NB4 (cell line): Measurements from ENCODE around the gene ETV6.

Source experiments
- DNase-seq: peaks from one replicate; pipeline ENCODE4 v3.0.0; 2010; ENCODE audit warnings: low read depth
- H3K4me3 ChIP-seq: one replicate; pipeline ENCODE4 v1.5.1; 2011; ENCODE audit warnings: mild to moderate bottlenecking, low read depth, low read length, moderate library complexity
- CTCF ChIP-seq: IDR thresholded peaks from one replicate; pipeline ENCODE4 v1.5.1; 2012; ENCODE audit warnings: low read depth, low read length
- MAX ChIP-seq: IDR thresholded peaks from 2 replicates; pipeline ENCODE4 v1.6.1; 2011; ENCODE audit warnings: low read depth, low read length
- MYC ChIP-seq: IDR thresholded peaks from 2 replicates; pipeline ENCODE4 v1.6.1; 2011; ENCODE audit warnings: low read depth, low read length
- POLR2A ChIP-seq: IDR thresholded peaks from 2 replicates; pipeline ENCODE4 v1.6.1; 2011; ENCODE audit warnings: mild to moderate bottlenecking; ENCODE audit not compliant: insufficient read length; ENCODE audit errors: extremely low read depth

The ETV6 gene

GRCh38 chr12:11865824-11866223, 216.3 kb downstream of the ETV6 start:
- no peak overlapping the region for H3K4me3 ChIP-seq
- DNase-seq = no peak
- no peak for TF ChIP-seq CTCF
- TF ChIP-seq MYC = no peak
- TF ChIP-seq POLR2A = no peak
- no peak for TF ChIP-seq MAX

GRCh38 chr12:11868027-11868426, 218.6 kb downstream of the ETV6 start:
- no peak overlapping the region for H3K4me3 ChIP-seq
- no peak for DNase-seq
- TF ChIP-seq POLR2A = no peak

- H3K4me3 ChIP-seq = no peak overlapping the region
- DNase-seq = no peak
- no peak for TF ChIP-seq POLR2A
- no peak for TF ChIP-seq CTCF
- TF ChIP-seq MAX = no peak
- TF ChIP-seq MYC = no peak
Measured at GRCh38 chr12:11869406-11869805, 219.9 kb downstream of the ETV6 start.

GRCh38 chr12:11870041-11870451, 220.6 kb downstream of the ETV6 start:
- DNase-seq = no peak
- TF ChIP-seq POLR2A = no peak
- TF ChIP-seq MYC = no peak
- TF ChIP-seq MAX = no peak
- TF ChIP-seq CTCF = no peak
- H3K4me3 ChIP-seq = no peak overlapping the region

- no peak for DNase-seq
- TF ChIP-seq CTCF (no peak), POLR2A (no peak), MYC (no peak), MAX (no peak)
- no peak overlapping the region for H3K4me3 ChIP-seq
Measured at GRCh38 chr12:11872055-11872454, 222.6 kb downstream of the ETV6 start.

GRCh38 chr12:11875414-11875935, 226.0 kb downstream of the ETV6 start:
- H3K4me3 ChIP-seq = no peak overlapping the region
- no peak for DNase-seq
- TF ChIP-seq CTCF = no peak
- TF ChIP-seq MAX = no peak
- TF ChIP-seq POLR2A = no peak
- no peak for TF ChIP-seq MYC
